Stomach (tissue), 9 donors: ENCODE data around the gene LIMS4. TPM values are rescaled to one million over a fixed set of nuclear protein-coding genes. Genes with fewer than 3 reads are reported as not detected.
"Not testable (repeated sequence)": the region's sequence is repeated elsewhere in the genome, so short reads cannot be mapped to it uniquely, and the experiment has no call there.

Experiments used
- DNase-seq, 2 donors: peaks; one replicate each; pipeline versions ENCODE4 v3.0.0 to v3.0.0-alpha.2; 2013 to 2019
- H3K27ac ChIP-seq, 5 donors: fragments of 200-600 bp in 4 of 5; sonication (generic) in 4 of 5; one replicate each; pipeline ENCODE4 v1.5.1; 2013 to 2019; ENCODE audit warnings: mild to moderate bottlenecking in 1 of 5, moderate library complexity in 1 of 5
- H3K27me3 ChIP-seq, 3 donors: fragments of 200-600 bp; sonication (generic); one replicate each; pipeline ENCODE4 v1.5.1; 2017 to 2019; ENCODE audit warnings: mixed run types in 1 of 3
- H3K36me3 ChIP-seq, 4 donors: fragments of 200-600 bp; sonication (generic); 1 replicate in 3 of 4; 2 replicates in 1 of 4; pipeline ENCODE4 v1.5.1; 2016 to 2019
- H3K4me1 ChIP-seq, 4 donors: fragments of 200-600 bp; sonication (generic); one replicate each; pipeline ENCODE4 v1.5.1; 2016 to 2019
- H3K4me3 ChIP-seq, 4 donors: fragments of 200-600 bp; sonication (generic) in 3 of 4; one replicate each; pipeline ENCODE4 v1.5.1; 2016 to 2019; ENCODE audit warnings: mild to moderate bottlenecking in 1 of 4
- H3K9me3 ChIP-seq, 4 donors: fragments of 200-600 bp; sonication (generic); one replicate each; pipeline ENCODE4 v1.5.1; 2016 to 2019
- WGBS, 5 donors: extraction: QIAGEN DNeasy Blood & Tissue Kit in 3 of 5; methylation state at CpG; one replicate each; pipeline versions ENCODE4 v1.1.5 to v1.1.7; 2013 to 2018; 5-methylcytosine and 5-hydroxymethylcytosine counted together
- intact Hi-C: fragments of 100-400 bp; cut with DNase I; formaldehyde crosslinking; loops from one replicate; pipeline ENCODE4 v1.15.1; 2023; ENCODE audit warnings: low total_unique reads
- polyA plus RNA-seq, 3 donors: library from polyadenylated mRNA; stranded (reverse); fragments of 200-250 nt; gene quantifications; one replicate each; pipeline ENCODE4 v1.2.3, GENCODE V29; 2013
- total RNA-seq, 5 donors: library from RNA; depleted of rRNA; stranded (reverse); fragments of >200 nt; gene quantifications; one replicate each; pipeline versions ENCODE4 v1.1.0 to v1.2.3, GENCODE V29; 2014 to 2016
- donor health status: healthy with polysubstance abuse.
- donor health status: Bipolar disorder and iron deficiency.
- donor health status: healthy.

LIMS4 gene
- total and polyA plus RNA-seq, 8 donors, result 0.28 to 12.5 (median 2.9) TPM; not detected in 4

GRCh38 chr2:110443305-110444005 is 29.2 kb downstream of the LIMS4 start:
- H3K4me3 ChIP-seq, H3K27ac ChIP-seq, DNase-seq, H3K4me1 ChIP-seq, intact Hi-C loops, H3K27me3 ChIP-seq, H3K9me3 ChIP-seq, H3K36me3 ChIP-seq: not testable (repeated sequence)
- whole genome bisulfite sequencing, 5 donors, result no CpG with 5 or more reads among the region's 8 CpGs

- no CpG with 5 or more reads among the region's 1 CpG for WGBS, 5 donors
Observed at GRCh38 chr2:110441905-110442304, 30.7 kb downstream of the LIMS4 start.

GRCh38 chr2:110434565-110434964 is 38.1 kb downstream of the LIMS4 start:
- intact Hi-C loops, DNase-seq, H3K36me3 ChIP-seq, H3K27me3 ChIP-seq, H3K4me1 ChIP-seq, H3K9me3 ChIP-seq, H3K4me3 ChIP-seq, H3K27ac ChIP-seq: not testable (repeated sequence)
- WGBS, 5 donors, result no CpG with 5 or more reads among the region's 6 CpGs

More at GRCh38 chr2:110441905-110442304, 30.7 kb downstream of the LIMS4 start:
- H3K9me3 ChIP-seq, H3K4me3 ChIP-seq, intact Hi-C loops, H3K4me1 ChIP-seq, DNase-seq, H3K27ac ChIP-seq, H3K27me3 ChIP-seq, H3K36me3 ChIP-seq: not testable (repeated sequence)

- H3K36me3 ChIP-seq, DNase-seq, H3K27me3 ChIP-seq, H3K4me3 ChIP-seq, H3K4me1 ChIP-seq, H3K27ac ChIP-seq, intact Hi-C loops, H3K9me3 ChIP-seq: not testable (repeated sequence)
- 91 to 100% (median 93%) methylated on average over 1 of the region's 4 CpGs; no CpG with 5 or more reads in 1 of the 5 donors for WGBS, 5 donors
Observed at GRCh38 chr2:110425725-110426124, 46.9 kb downstream of the LIMS4 start.

- 90 to 100% (median 100%) methylated on average over 2 to 3 of the region's 4 CpGs; no CpG with 5 or more reads in 1 of the 5 donors for WGBS, 5 donors
- H3K9me3 ChIP-seq, H3K27me3 ChIP-seq, H3K27ac ChIP-seq, DNase-seq, H3K36me3 ChIP-seq, H3K4me3 ChIP-seq, intact Hi-C loops, H3K4me1 ChIP-seq: not testable (repeated sequence)
Observed at GRCh38 chr2:110424421-110424820, 48.2 kb downstream of the LIMS4 start.

- no CpG with 5 or more reads among the region's 56 CpGs for WGBS, 5 donors
- intact Hi-C loops, H3K27me3 ChIP-seq, H3K27ac ChIP-seq, H3K9me3 ChIP-seq, DNase-seq, H3K36me3 ChIP-seq, H3K4me1 ChIP-seq, H3K4me3 ChIP-seq: not testable (repeated sequence)
Observed at GRCh38 chr2:110423574-110423962, 49.0 kb downstream of the LIMS4 start.

- H3K9me3 ChIP-seq, H3K36me3 ChIP-seq, H3K27ac ChIP-seq, H3K4me1 ChIP-seq, DNase-seq, intact Hi-C loops, H3K27me3 ChIP-seq, H3K4me3 ChIP-seq: not testable (repeated sequence)
- 51 to 80% methylated on average over 1 to 2 of the region's 36 CpGs; no CpG with 5 or more reads in 3 of the 5 donors for WGBS, 5 donors
Observed at GRCh38 chr2:110422852-110423573, 49.6 kb downstream of the LIMS4 start.

- intact Hi-C loops, DNase-seq: not testable (repeated sequence)
- no CpG with 5 or more reads among the region's 9 CpGs for WGBS, 5 donors
Observed at GRCh38 chr2:110420641-110421354, 51.8 kb downstream of the LIMS4 start.

GRCh38 chr2:110407142-110407541 is 65.5 kb downstream of the LIMS4 start:
- H3K27ac ChIP-seq, H3K4me1 ChIP-seq, DNase-seq, intact Hi-C loops, H3K4me3 ChIP-seq, H3K9me3 ChIP-seq, H3K27me3 ChIP-seq, H3K36me3 ChIP-seq: not testable (repeated sequence)
- no CpG with 5 or more reads among the region's 1 CpG for WGBS, 5 donors

More at GRCh38 chr2:110420641-110421354, 51.8 kb downstream of the LIMS4 start:
- H3K9me3 ChIP-seq, H3K36me3 ChIP-seq, H3K4me1 ChIP-seq, H3K27me3 ChIP-seq, H3K27ac ChIP-seq, H3K4me3 ChIP-seq: not testable (repeated sequence)

- DNase-seq, H3K4me3 ChIP-seq, H3K36me3 ChIP-seq, H3K27ac ChIP-seq, H3K4me1 ChIP-seq, intact Hi-C loops, H3K27me3 ChIP-seq, H3K9me3 ChIP-seq: not testable (repeated sequence)
- WGBS, 5 donors, result no CpG with 5 or more reads among the region's 2 CpGs
Observed at GRCh38 chr2:110404988-110405387, 67.6 kb downstream of the LIMS4 start.

GRCh38 chr2:110404246-110404645 is 68.4 kb downstream of the LIMS4 start:
- H3K4me3 ChIP-seq, DNase-seq, H3K36me3 ChIP-seq, intact Hi-C loops, H3K27ac ChIP-seq, H3K4me1 ChIP-seq, H3K27me3 ChIP-seq, H3K9me3 ChIP-seq: not testable (repeated sequence)
- WGBS, 5 donors, result no CpG with 5 or more reads among the region's 1 CpG
